Lower leg skin (tissue), 4 donors: Measurements from ENCODE around the gene RAB11FIP4. TPM values are rescaled to one million over a fixed set of nuclear protein-coding genes. Genes with fewer than 3 reads are reported as not detected.

ENCODE experiments used
- DNase-seq, 2 donors: peaks; one replicate each; pipeline ENCODE4 v3.0.0-alpha.2; 2019; ENCODE audit warnings: low spot score in 2 of 2
- H3K4me3 ChIP-seq: fragments of 200-600 bp; sonication (generic); 2 replicates; pipeline ENCODE4 v1.5.1; 2017; ENCODE audit warnings: mild to moderate bottlenecking, low read depth; ENCODE audit not compliant: poor library complexity, severe bottlenecking
- CTCF ChIP-seq, 3 donors: fragments of 450-650 bp; IDR thresholded peaks; one replicate each; pipeline ENCODE4 v1.5.1; 2016; ENCODE audit warnings: antibody characterized with exemption in 3 of 3, mild to moderate bottlenecking in 3 of 3, moderate library complexity in 2 of 3
- POLR2A ChIP-seq, 2 donors: fragments of 450-650 bp; IDR thresholded peaks; one replicate each; pipeline ENCODE4 v1.6.1; 2016 to 2017; ENCODE audit warnings: antibody characterized with exemption in 2 of 2, mild to moderate bottlenecking in 1 of 2, moderate library complexity in 1 of 2
- WGBS, 2 donors: methylation state at CpG; one replicate each; pipeline ENCODE4 v1.1.5; 2018; 5-methylcytosine and 5-hydroxymethylcytosine counted together
- intact Hi-C: fragments of 100-400 bp; cut with DNase I; formaldehyde crosslinking; loops from one replicate; pipeline ENCODE4 v1.15.0; 2023; ENCODE audit warnings: low total_unique reads
- total RNA-seq, 4 donors: library from RNA; depleted of rRNA; stranded (reverse); fragments of >200 nt; gene quantifications; one replicate each; pipeline ENCODE4 v1.1.0, GENCODE V29; 2016

RAB11FIP4 gene
- total RNA-seq, 4 donors from 2014 or later, result 27.4 to 62.8 (median 34.1) TPM

- no peak overlapping the region for H3K4me3 ChIP-seq
- no peak for TF ChIP-seq CTCF (IDR thresholded peaks at IDR 0.05)
- TF ChIP-seq POLR2A (IDR thresholded peaks at IDR 0.05), result no peak
- no peak for DNase-seq
- intact Hi-C loops, result no loop called here
- 63 to 78% methylated on average over 5 to 6 of the region's 6 CpGs for WGBS, 2 donors
Observed at GRCh38 chr17:31412511-31412910, 21.0 kb downstream of the RAB11FIP4 start.

GRCh38 chr17:31413081-31413799, 21.8 kb downstream of the RAB11FIP4 start:
- H3K4me3 ChIP-seq, result no peak overlapping the region
- TF ChIP-seq CTCF (IDR thresholded peaks at IDR 0.05) (no peak), POLR2A (IDR thresholded peaks at IDR 0.05) (no peak)
- 73 to 80% methylated on average over 15 of the region's 15 CpGs for WGBS, 2 donors
- intact Hi-C loops, result no loop called here
- DNase-seq, result no peak

GRCh38 chr17:31413874-31414549, 22.5 kb downstream of the RAB11FIP4 start:
- WGBS, 2 donors, result 46 to 63% methylated on average over 12 of the region's 12 CpGs
- DNase-seq, result no peak
- H3K4me3 ChIP-seq, result no peak overlapping the region
- intact Hi-C loops, result no loop called here
- TF ChIP-seq POLR2A (IDR thresholded peaks at IDR 0.05) (no peak), CTCF (IDR thresholded peaks at IDR 0.05) (no peak)

GRCh38 chr17:31414550-31414918, 23.1 kb downstream of the RAB11FIP4 start:
- H3K4me3 ChIP-seq, result no peak overlapping the region
- 86 to 88% methylated on average over 6 of the region's 6 CpGs for WGBS, 2 donors
- TF ChIP-seq CTCF (IDR thresholded peaks at IDR 0.05) (no peak), POLR2A (IDR thresholded peaks at IDR 0.05) (no peak)
- no peak for DNase-seq
- intact Hi-C loops, result no loop called here

- intact Hi-C loops, result no loop called here
- no peak overlapping the region for H3K4me3 ChIP-seq
- 44 to 57% methylated on average over 7 of the region's 7 CpGs for WGBS, 2 donors
- no peak for TF ChIP-seq POLR2A (IDR thresholded peaks at IDR 0.05)
- TF ChIP-seq CTCF (IDR thresholded peaks at IDR 0.05), result no peak
- no peak for DNase-seq
Observed at GRCh38 chr17:31415004-31415454, 23.6 kb downstream of the RAB11FIP4 start.
